ENCODE results near the gene KIFC3.
"Not testable (repeated sequence)": the region's sequence is repeated elsewhere in the genome, so short reads cannot be mapped to it uniquely, and the experiment has no call there.

The KIFC3 gene

GRCh38 chr16:57750796-57751538, 51.3 kb downstream of the KIFC3 start:
- DNase-seq = no peak

- no peak for DNase-seq
Measured at GRCh38 chr16:57749856-57750452, 52.3 kb downstream of the KIFC3 start.

GRCh38 chr16:57749101-57749692, 53.1 kb downstream of the KIFC3 start:
- DNase-seq = no peak

- no peak for DNase-seq
Measured at GRCh38 chr16:57748596-57748995, 53.7 kb downstream of the KIFC3 start.

- DNase-seq = no peak
Measured at GRCh38 chr16:57747996-57748395, 54.3 kb downstream of the KIFC3 start.

- no peak for DNase-seq
Measured at GRCh38 chr16:57747496-57747895, 54.8 kb downstream of the KIFC3 start.

GRCh38 chr16:57747091-57747490, 55.2 kb downstream of the KIFC3 start:
- DNase-seq = no peak

- DNase-seq = not testable (repeated sequence)
Measured at GRCh38 chr16:57746316-57746715, 56.0 kb downstream of the KIFC3 start.

- no peak for DNase-seq
Measured at GRCh38 chr16:57745768-57746167, 56.5 kb downstream of the KIFC3 start.

- DNase-seq = no peak
Measured at GRCh38 chr16:57744642-57744903, 57.7 kb downstream of the KIFC3 start.

GRCh38 chr16:57743886-57744641, 58.2 kb downstream of the KIFC3 start:
- DNase-seq = no peak

- DNase-seq = no peak
Measured at GRCh38 chr16:57743458-57743857, 58.8 kb downstream of the KIFC3 start.

- no peak for DNase-seq
Measured at GRCh38 chr16:57742543-57742942, 59.7 kb downstream of the KIFC3 start.

- DNase-seq = no peak
Measured at GRCh38 chr16:57741660-57742191, 60.6 kb downstream of the KIFC3 start.

- DNase-seq = no peak
Measured at GRCh38 chr16:57740423-57741071, 61.7 kb downstream of the KIFC3 start.

GRCh38 chr16:57739756-57740422, 62.4 kb downstream of the KIFC3 start:
- no peak for DNase-seq

- no peak for DNase-seq
Measured at GRCh38 chr16:57738844-57739243, 63.4 kb downstream of the KIFC3 start.

- peak in 1 of 2 donors; percentile 57 for DNase-seq
Measured at GRCh38 chr16:57736419-57737351, 65.6 kb downstream of the KIFC3 start.

- DNase-seq = no peak
Measured at GRCh38 chr16:57735755-57736418, 66.4 kb downstream of the KIFC3 start, which contains the start of gene KATNB1. Gene KATNB1, plus strand, starts transcription at chr16:57735770. Its CDS starts 1,474 bp downstream, at chr16:57737244.

- DNase-seq = peak; percentile 84 to 100
Measured at GRCh38 chr16:57734925-57735754, 67.2 kb downstream of the KIFC3 start.

Data from bone marrow (tissue), 2 donors.